NCI-H1105 treated with DMSO at 0.1 percent for 48 hours (cell line): ENCODE results near the gene RUNDC3A.
A peak's percentile ranks its signal among the peaks of the same experiment; 100 is the strongest.
"Not testable (repeated sequence)": the region's sequence is repeated elsewhere in the genome, so short reads cannot be mapped to it uniquely, and the experiment has no call there.

Experiments
- DNase-seq: peaks from one replicate; lab custom pipeline; 2025; lab: John Stamatoyannopoulos, UW

The RUNDC3A gene

GRCh38 chr17:44359006-44359405 is 50.6 kb downstream of the RUNDC3A start:
- no peak for DNase-seq

GRCh38 chr17:44359458-44360143 is 51.2 kb downstream of the RUNDC3A start:
- no peak for DNase-seq

- DNase-seq, result no peak
Measured at GRCh38 chr17:44360144-44360533, 51.7 kb downstream of the RUNDC3A start.

GRCh38 chr17:44360826-44361225 is 52.4 kb downstream of the RUNDC3A start:
- DNase-seq, result no peak

- DNase-seq, result peak; percentile 55
Measured at GRCh38 chr17:44361292-44362260, 53.2 kb downstream of the RUNDC3A start.

- no peak for DNase-seq
Measured at GRCh38 chr17:44362459-44362948, 54.1 kb downstream of the RUNDC3A start.

- peak; percentile 16 for DNase-seq
Measured at GRCh38 chr17:44362949-44363612, 54.7 kb downstream of the RUNDC3A start.

GRCh38 chr17:44363613-44364159 is 55.3 kb downstream of the RUNDC3A start, which contains the start of gene FAM171A2:
TSS of gene FAM171A2 (minus strand) at chr17:44363853. CDS start at chr17:44363714, 139 bp downstream.
- peak; percentile 47 for DNase-seq

- not testable (repeated sequence) for DNase-seq
Measured at GRCh38 chr17:44365051-44365450, 56.6 kb downstream of the RUNDC3A start.

GRCh38 chr17:44367231-44367979 is 59.0 kb downstream of the RUNDC3A start:
- no peak for DNase-seq
